OCI-LY3 (cell line): ENCODE data around the gene ZNF710.

Experiments
- CTCF ChIP-seq: fragments of 200-600, 300-600 bp; sonication (generic); IDR thresholded peaks from 2 replicates; pipeline ENCODE4 v1.5.1; 2014; ENCODE audit warnings: antibody characterized with exemption, low read length, low read depth
- EZH2phosphoT487 ChIP-seq: fragments of 200-600 bp; shearing (Covaris generic); IDR thresholded peaks from 2 replicates; pipeline ENCODE4 v1.6.1; 2018; ENCODE audit warnings: antibody characterized with exemption, mixed run types, low read depth

GRCh38 chr15:90001683-90002427 lies 731 bp downstream of the ZNF710 start:
- TF ChIP-seq CTCF (no peak), EZH2phosphoT487 (no peak)
